T-helper 17 cell (primary cell): Measurements from ENCODE around the gene PDGFB. TPM values are rescaled to one million over a fixed set of nuclear protein-coding genes. Genes with fewer than 3 reads are reported as not detected.
A peak's percentile ranks its signal among the peaks of the same experiment; 100 is the strongest.

Experiments
- ATAC-seq: fragments of 150-1000 bp; cut with Tn5 transposase; 2 replicates; pipeline ENCODE4 v1.10.0; 2021; ENCODE audit warnings: mild to moderate bottlenecking, moderate library complexity
- DNase-seq, 3 donors: peaks; one replicate each; pipeline versions ENCODE4 v3.0.0 to v3.0.0-alpha.2; 2020 to 2021
- H3K9me3 ChIP-seq: one replicate; pipeline ENCODE4 v1.7.0; 2013; ENCODE audit warnings: low read length, mild to moderate bottlenecking; ENCODE audit not compliant: control insufficient read depth, poor library complexity, severe bottlenecking
- H3K27ac Mint-ChIP-seq: one replicate; pipeline ENCODE4 v1.8.0; 2022; ENCODE audit warnings: mild to moderate bottlenecking, moderate library complexity, mixed read lengths
- H3K27me3 Mint-ChIP-seq: one replicate; pipeline ENCODE4 v1.8.0; 2022; ENCODE audit warnings: mixed read lengths
- H3K36me3 Mint-ChIP-seq: one replicate; pipeline ENCODE4 v1.8.0; 2022; ENCODE audit warnings: low read depth, mixed read lengths
- H3K4me1 Mint-ChIP-seq: one replicate; pipeline ENCODE4 v1.8.0; 2022; ENCODE audit warnings: mild to moderate bottlenecking, mixed read lengths
- H3K4me3 Mint-ChIP-seq: one replicate; pipeline ENCODE4 v1.8.0; 2022; ENCODE audit warnings: mild to moderate bottlenecking, moderate library complexity, mixed read lengths
- total RNA-seq, 4 donors: library from RNA in 2 of 4; stranded (reverse) in 2 of 4; gene quantifications; one replicate each; pipeline ENCODE4 v1.2.3 and lab custom pipeline; 2022 to 2026

PDGFB gene
- total RNA-seq, 2 donors from 2014 or later: 2.8 to 4.4 TPM

GRCh38 chr22:39194098-39194497 is 50.7 kb downstream of the PDGFB start:
- H3K36me3 Mint-ChIP-seq: peaks cover 2% of the 10 kb centered on the region
- peaks cover 10% of the 10 kb centered on the region for H3K27me3 Mint-ChIP-seq
- H3K4me1 Mint-ChIP-seq: no peaks in the 10 kb centered on the region
- no peaks in the 10 kb centered on the region for H3K9me3 ChIP-seq
- no peak overlapping the region for H3K4me3 Mint-ChIP-seq
- ATAC-seq (no peak), DNase-seq (no peak)
- H3K27ac Mint-ChIP-seq: no peak overlapping the region

- no peaks in the 10 kb centered on the region for H3K4me1 Mint-ChIP-seq
- peaks cover 20% of the 10 kb centered on the region for H3K27me3 Mint-ChIP-seq
- no peaks in the 10 kb centered on the region for H3K36me3 Mint-ChIP-seq
- H3K9me3 ChIP-seq: no peaks in the 10 kb centered on the region
- ATAC-seq (no peak), DNase-seq (no peak)
- H3K4me3 Mint-ChIP-seq: no peak overlapping the region
- H3K27ac Mint-ChIP-seq: no peak overlapping the region
These were observed 56.0 kb downstream of the PDGFB start for GRCh38 chr22:39188809-39189208.

GRCh38 chr22:39185601-39186012 is 59.2 kb downstream of the PDGFB start:
- Mint-ChIP-seq H3K36me3 (no peaks in the 10 kb centered on the region), H3K27ac (no peak overlapping the region), H3K27me3 (peaks cover 18% of the 10 kb centered on the region), H3K4me1 (peaks cover 2% of the 10 kb centered on the region), H3K4me3 (no peak overlapping the region)
- no peaks in the 10 kb centered on the region for H3K9me3 ChIP-seq
- DNase-seq (no peak), ATAC-seq (no peak)

DNA sequence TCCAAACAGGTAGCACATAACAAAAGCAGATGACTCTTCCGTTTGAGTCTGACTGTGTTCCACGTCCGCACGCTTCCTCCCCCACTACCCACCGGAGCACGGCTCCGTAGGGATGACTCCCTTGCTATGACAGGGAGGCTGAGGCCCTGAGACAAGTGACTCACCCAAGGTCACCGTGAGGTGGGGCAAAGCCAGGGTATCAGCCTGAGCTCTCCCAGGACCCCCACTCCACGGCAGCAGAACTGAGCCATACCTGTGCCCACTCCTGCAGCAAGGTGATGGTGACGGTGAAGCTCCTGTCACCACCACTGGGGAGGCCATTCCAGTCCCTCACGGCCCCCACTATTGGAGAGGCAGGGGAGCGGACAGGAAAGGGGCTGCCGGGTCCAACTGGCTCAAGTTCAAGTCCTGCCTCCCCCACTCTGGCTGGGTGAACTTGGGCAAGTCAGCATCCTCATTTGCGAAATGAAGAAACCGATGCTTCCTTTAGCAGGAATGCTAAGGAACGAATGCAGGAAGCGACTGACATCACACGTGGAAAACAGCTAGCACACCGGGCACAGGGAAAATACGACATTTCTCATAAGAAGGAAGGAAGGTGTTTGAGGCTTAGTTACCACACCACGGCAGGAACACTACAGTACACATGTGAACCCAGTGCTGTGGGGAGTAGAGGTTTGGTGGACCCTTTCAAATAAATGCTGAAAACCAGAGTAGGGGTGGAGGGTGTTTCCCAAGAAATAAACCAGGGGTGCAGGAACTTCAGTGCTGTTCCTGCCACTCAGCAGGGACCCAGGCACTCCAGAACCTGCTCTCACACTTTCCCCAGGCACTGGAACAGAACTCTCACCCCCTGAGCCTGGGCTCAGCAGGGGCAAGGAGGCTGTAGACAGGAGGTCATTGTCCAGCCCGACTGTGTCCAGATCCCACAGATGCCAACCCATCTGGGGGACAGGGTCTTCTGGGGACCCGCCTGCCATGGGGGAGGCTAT is 59.9 kb downstream of the PDGFB start:
- no peak overlapping the region for H3K27ac Mint-ChIP-seq
- no peaks in the 10 kb centered on the region for H3K9me3 ChIP-seq
- peaks cover 11% of the 10 kb centered on the region for H3K27me3 Mint-ChIP-seq
- H3K4me1 Mint-ChIP-seq: peaks cover 2% of the 10 kb centered on the region
- DNase-seq (no peak), ATAC-seq (no peak)
- no peaks in the 10 kb centered on the region for H3K36me3 Mint-ChIP-seq
- no peak overlapping the region for H3K4me3 Mint-ChIP-seq

GRCh38 chr22:39183991-39184585 is 60.7 kb downstream of the PDGFB start:
- Mint-ChIP-seq H3K36me3 (no peaks in the 10 kb centered on the region), H3K27me3 (peaks cover 9% of the 10 kb centered on the region), H3K4me1 (peaks cover 6% of the 10 kb centered on the region), H3K27ac (no peak overlapping the region), H3K4me3 (no peak overlapping the region)
- H3K9me3 ChIP-seq: no peaks in the 10 kb centered on the region
- no peak for ATAC-seq
- no peak for DNase-seq

- peaks cover 5% of the 10 kb centered on the region for H3K27me3 Mint-ChIP-seq
- H3K4me3 Mint-ChIP-seq: no peak overlapping the region
- H3K27ac Mint-ChIP-seq: peak overlapping the region; percentile 10
- peaks cover 12% of the 10 kb centered on the region for H3K4me1 Mint-ChIP-seq
- H3K9me3 ChIP-seq: no peaks in the 10 kb centered on the region
- ATAC-seq: no peak
- no peaks in the 10 kb centered on the region for H3K36me3 Mint-ChIP-seq
- no peak for DNase-seq
These were observed 62.2 kb downstream of the PDGFB start for GRCh38 chr22:39182478-39183030.

DNA sequence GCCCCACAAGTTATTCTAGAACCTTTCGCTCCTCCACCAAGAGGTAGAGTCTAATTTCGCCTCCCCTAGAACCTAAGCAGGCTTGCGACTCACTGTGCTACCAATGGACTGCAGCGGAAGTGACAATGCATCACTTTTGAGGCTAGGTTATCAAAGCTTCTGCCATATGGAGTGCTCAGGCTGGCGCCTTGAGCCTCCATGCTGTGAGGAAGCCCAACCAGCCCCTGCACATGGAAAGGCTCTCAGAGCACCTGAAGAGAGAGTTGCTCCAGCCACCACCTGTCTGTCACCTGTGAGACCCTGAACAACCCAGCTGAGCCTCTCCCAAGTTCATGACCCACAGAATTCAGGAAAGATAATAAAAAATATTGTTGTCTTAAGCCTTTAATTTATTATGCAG is 63.0 kb downstream of the PDGFB start:
- no peaks in the 10 kb centered on the region for H3K9me3 ChIP-seq
- DNase-seq (no peak), ATAC-seq (no peak)
- no peaks in the 10 kb centered on the region for H3K36me3 Mint-ChIP-seq
- no peak overlapping the region for H3K27ac Mint-ChIP-seq
- H3K4me1 Mint-ChIP-seq: peaks cover 15% of the 10 kb centered on the region
- no peak overlapping the region for H3K4me3 Mint-ChIP-seq
- no peaks in the 10 kb centered on the region for H3K27me3 Mint-ChIP-seq

GRCh38 chr22:39181356-39181755 is 63.4 kb downstream of the PDGFB start:
- Mint-ChIP-seq H3K4me1 (peaks cover 15% of the 10 kb centered on the region), H3K27ac (no peak overlapping the region), H3K27me3 (no peaks in the 10 kb centered on the region), H3K4me3 (no peak overlapping the region), H3K36me3 (no peaks in the 10 kb centered on the region)
- DNase-seq (no peak), ATAC-seq (no peak)
- no peaks in the 10 kb centered on the region for H3K9me3 ChIP-seq

GRCh38 chr22:39179841-39180335 is 64.9 kb downstream of the PDGFB start:
- H3K9me3 ChIP-seq: no peaks in the 10 kb centered on the region
- Mint-ChIP-seq H3K36me3 (no peaks in the 10 kb centered on the region), H3K4me1 (peaks cover 22% of the 10 kb centered on the region), H3K27me3 (no peaks in the 10 kb centered on the region), H3K27ac (no peak overlapping the region), H3K4me3 (no peak overlapping the region)
- no peak for DNase-seq
- ATAC-seq: no peak

- Mint-ChIP-seq H3K4me3 (no peak overlapping the region), H3K27ac (no peak overlapping the region), H3K4me1 (peaks cover 26% of the 10 kb centered on the region), H3K27me3 (no peaks in the 10 kb centered on the region), H3K36me3 (no peaks in the 10 kb centered on the region)
- no peaks in the 10 kb centered on the region for H3K9me3 ChIP-seq
- DNase-seq: no peak
- ATAC-seq: no peak
These were observed 65.4 kb downstream of the PDGFB start for GRCh38 chr22:39179401-39179827.

DNA sequence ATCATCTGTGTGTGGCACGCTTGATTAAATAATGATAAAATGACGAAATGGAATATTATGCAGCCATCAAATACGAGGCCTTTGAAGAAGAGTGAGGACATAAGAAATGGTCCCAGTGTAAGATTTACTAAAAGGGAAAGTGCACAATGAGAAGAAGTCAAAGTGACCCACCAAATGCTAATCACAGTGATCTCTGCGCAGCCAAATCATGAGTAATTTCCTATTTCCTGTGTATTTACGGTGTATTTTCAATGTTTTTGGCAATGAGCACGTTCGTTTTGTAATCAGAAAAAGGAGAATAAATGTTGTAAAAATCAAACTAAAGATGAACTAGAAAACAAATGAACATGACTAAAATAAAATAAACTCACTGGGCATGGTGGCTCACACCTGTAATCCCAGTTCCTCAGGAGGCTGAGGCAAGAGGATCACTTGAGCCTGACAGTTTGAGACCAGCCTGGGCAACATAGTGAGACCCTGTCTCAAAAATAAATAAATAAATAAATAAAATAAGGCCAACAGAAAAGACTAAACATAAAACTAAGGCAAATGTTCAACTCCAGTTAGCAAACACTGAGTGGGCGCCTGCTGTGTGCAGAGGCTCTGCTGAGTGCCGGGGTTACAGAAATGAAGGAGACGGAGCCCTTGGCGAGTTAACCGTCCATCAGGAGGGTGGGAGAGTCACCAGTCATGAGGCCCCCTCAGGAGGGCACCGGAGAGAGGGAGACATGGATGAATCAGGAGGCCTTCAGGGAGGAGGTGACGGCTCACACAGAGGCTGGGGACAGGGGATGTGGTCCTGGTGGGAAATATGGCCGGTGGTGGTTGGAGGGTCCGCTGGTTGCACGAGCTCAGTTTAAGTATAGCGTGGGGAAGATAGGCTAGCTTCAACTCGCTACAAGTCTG is 66.3 kb downstream of the PDGFB start:
- no peaks in the 10 kb centered on the region for H3K36me3 Mint-ChIP-seq
- H3K9me3 ChIP-seq: no peaks in the 10 kb centered on the region
- no peak overlapping the region for H3K4me3 Mint-ChIP-seq
- H3K4me1 Mint-ChIP-seq: peaks cover 36% of the 10 kb centered on the region
- peak overlapping the region; percentile 86 for H3K27ac Mint-ChIP-seq
- no peaks in the 10 kb centered on the region for H3K27me3 Mint-ChIP-seq
- ATAC-seq (no peak), DNase-seq (no peak)

- Mint-ChIP-seq H3K4me1 (peaks cover 41% of the 10 kb centered on the region), H3K27ac (peak overlapping the region; percentile 86), H3K36me3 (no peaks in the 10 kb centered on the region), H3K27me3 (no peaks in the 10 kb centered on the region), H3K4me3 (no peak overlapping the region)
- ATAC-seq: no peak
- H3K9me3 ChIP-seq: no peaks in the 10 kb centered on the region
- no peak for DNase-seq
These were observed 67.0 kb downstream of the PDGFB start for GRCh38 chr22:39177791-39178190.

GRCh38 chr22:39177456-39177775 is 67.4 kb downstream of the PDGFB start:
- Mint-ChIP-seq H3K36me3 (no peaks in the 10 kb centered on the region), H3K27ac (peak overlapping the region; percentile 86), H3K4me1 (peaks cover 39% of the 10 kb centered on the region), H3K4me3 (no peak overlapping the region), H3K27me3 (no peaks in the 10 kb centered on the region)
- no peak for ATAC-seq
- H3K9me3 ChIP-seq: no peaks in the 10 kb centered on the region
- no peak for DNase-seq
